Effector memory CD4-positive, alpha-beta T cell (primary cell): Measurements from ENCODE around the gene FANCE.

Source experiments
- DNase-seq, 3 donors: peaks; one replicate each; pipeline ENCODE4 v3.0.0-alpha.2; 2020
- H3K27ac ChIP-seq: 2 replicates; pipeline ENCODE4 v1.7.0; 2013; ENCODE audit warnings: mild to moderate bottlenecking, low read length, moderate library complexity; ENCODE audit not compliant: insufficient read depth, poor library complexity, severe bottlenecking
- H3K27me3 ChIP-seq: replicated peaks from 2 replicates; pipeline ENCODE4 v1.7.0; 2013; ENCODE audit warnings: mild to moderate bottlenecking, low read length; ENCODE audit not compliant: insufficient read depth, control insufficient read depth, poor library complexity, severe bottlenecking
- H3K36me3 ChIP-seq: 2 replicates; pipeline ENCODE4 v1.7.0; 2013; ENCODE audit warnings: mild to moderate bottlenecking, low read length, moderate library complexity; ENCODE audit not compliant: control insufficient read depth, insufficient read depth
- H3K4me1 ChIP-seq: 2 replicates; pipeline ENCODE4 v1.7.0; 2013; ENCODE audit warnings: low read length, mild to moderate bottlenecking; ENCODE audit not compliant: control insufficient read depth, insufficient read depth, poor library complexity, severe bottlenecking
- H3K4me3 ChIP-seq: 2 replicates; pipeline ENCODE4 v1.7.0; 2013; ENCODE audit warnings: low read length, low read depth, mild to moderate bottlenecking; ENCODE audit not compliant: insufficient read depth, poor library complexity, severe bottlenecking
- H3K9me3 ChIP-seq: 2 replicates; pipeline ENCODE4 v1.7.0; 2013; ENCODE audit warnings: mild to moderate bottlenecking, low read length, moderate library complexity; ENCODE audit not compliant: control insufficient read depth

FANCE gene

GRCh38 chr6:35496841-35497570 is 44.9 kb downstream of the FANCE start, which contains the start of gene TEAD3:
Gene TEAD3 (minus strand): TSS chr6:35497079.
- H3K4me3 ChIP-seq = peak within 1 kb of the TSS; percentile 87
- peak; percentile 29 to 49 (median 43) for DNase-seq
- no peaks in the 10 kb centered on the region for H3K9me3 ChIP-seq
- no peaks in the 10 kb centered on the region for H3K27me3 ChIP-seq
- no peaks in the 10 kb centered on the region for H3K36me3 ChIP-seq
- peaks cover 10% of the 10 kb centered on the region for H3K4me1 ChIP-seq
- H3K27ac ChIP-seq = no peak within 1 kb of the TSS

- no peaks in the 10 kb centered on the region for H3K27me3 ChIP-seq
- DNase-seq = peak; percentile 14 to 23 (median 15)
- no peaks in the 10 kb centered on the region for H3K9me3 ChIP-seq
- peaks cover 10% of the 10 kb centered on the region for H3K4me1 ChIP-seq
- H3K4me3 ChIP-seq = peak overlapping the region; percentile 87
- H3K36me3 ChIP-seq = no peaks in the 10 kb centered on the region
- no peak overlapping the region for H3K27ac ChIP-seq
These were observed 45.7 kb downstream of the FANCE start for GRCh38 chr6:35497571-35498421.

DNA sequence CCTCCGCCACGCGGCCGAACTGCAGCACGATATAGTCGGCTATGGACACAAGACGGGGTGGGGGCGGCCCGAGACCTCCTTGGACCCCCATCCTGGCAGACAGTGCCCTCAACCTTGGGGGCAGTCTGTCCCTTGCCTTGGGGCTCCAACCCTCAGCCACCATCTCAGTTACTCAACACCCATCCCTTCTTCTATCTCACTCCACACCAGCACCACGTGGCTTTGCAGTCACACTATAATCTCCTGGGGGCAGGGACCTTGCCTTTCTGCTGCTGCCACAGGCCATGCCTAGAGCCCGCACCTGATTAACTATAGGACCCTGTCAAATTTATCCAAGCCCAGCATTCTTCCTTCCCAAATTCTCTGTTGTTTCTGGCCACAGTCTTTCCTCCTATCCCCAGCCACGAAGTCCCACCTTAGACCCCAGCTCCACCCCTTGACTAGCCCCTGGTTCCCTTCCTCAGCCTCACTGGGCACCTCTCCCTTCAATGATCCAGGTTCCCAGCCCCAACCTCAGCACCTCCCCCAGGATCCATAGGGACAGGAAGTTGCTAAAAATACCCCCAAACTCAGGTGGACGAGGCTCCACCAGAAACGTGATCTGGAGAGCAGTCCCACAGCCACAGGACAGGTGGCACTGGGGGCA is 46.4 kb downstream of the FANCE start:
- Histone ChIP-seq H3K4me1 (peaks cover 10% of the 10 kb centered on the region), H3K9me3 (no peaks in the 10 kb centered on the region), H3K4me3 (peak overlapping the region; percentile 87), H3K27ac (no peak overlapping the region), H3K27me3 (no peaks in the 10 kb centered on the region), H3K36me3 (no peaks in the 10 kb centered on the region)
- no peak for DNase-seq

DNA sequence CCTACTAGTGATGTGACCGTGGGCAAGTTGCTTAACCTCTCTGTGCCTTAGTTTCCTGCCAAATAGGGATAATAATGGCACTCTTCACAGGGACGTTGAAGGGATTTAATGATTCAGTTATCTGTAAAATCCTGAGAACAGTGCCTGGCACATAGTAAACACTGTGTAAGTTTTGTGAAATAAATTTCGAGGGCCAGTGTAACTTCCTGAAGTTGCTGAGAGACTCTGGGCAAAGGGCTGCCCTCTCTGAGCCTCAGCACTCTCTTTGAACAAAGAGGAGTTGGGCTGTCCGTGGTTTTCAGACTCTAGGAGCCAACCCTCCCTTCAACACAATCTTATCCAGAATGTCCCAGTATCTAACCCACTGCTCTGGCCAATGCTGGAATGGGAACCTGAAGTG is 47.2 kb downstream of the FANCE start:
- Histone ChIP-seq H3K27me3 (no peaks in the 10 kb centered on the region), H3K9me3 (no peaks in the 10 kb centered on the region), H3K4me1 (peaks cover 10% of the 10 kb centered on the region), H3K4me3 (no peak overlapping the region), H3K36me3 (no peaks in the 10 kb centered on the region), H3K27ac (no peak overlapping the region)
- DNase-seq = no peak

- no peaks in the 10 kb centered on the region for H3K27me3 ChIP-seq
- no peaks in the 10 kb centered on the region for H3K36me3 ChIP-seq
- H3K4me3 ChIP-seq = no peak overlapping the region
- no peak for DNase-seq
- H3K4me1 ChIP-seq = peaks cover 10% of the 10 kb centered on the region
- H3K27ac ChIP-seq = no peak overlapping the region
- H3K9me3 ChIP-seq = no peaks in the 10 kb centered on the region
These were observed 48.6 kb downstream of the FANCE start for GRCh38 chr6:35500782-35501181.

DNA sequence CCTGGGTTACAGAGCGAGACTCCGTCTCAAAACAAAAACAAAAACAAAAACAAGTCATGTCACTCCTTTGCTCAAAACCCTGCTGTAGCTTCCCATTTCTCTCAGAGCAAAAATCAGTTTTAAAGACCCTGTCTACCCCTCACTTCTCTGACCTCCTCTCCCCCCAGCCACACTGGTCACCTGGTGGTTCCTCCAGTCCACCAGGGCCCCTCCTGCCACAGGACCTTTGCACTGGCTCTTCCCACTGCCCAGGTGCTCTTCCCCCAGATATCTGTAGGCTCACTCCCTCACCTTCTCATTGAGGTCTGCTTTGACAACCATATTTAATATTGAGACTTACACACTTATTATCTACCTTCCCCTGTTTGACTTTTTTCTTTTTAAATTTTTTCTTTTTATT is 49.6 kb downstream of the FANCE start:
- H3K4me1 ChIP-seq = peaks cover 10% of the 10 kb centered on the region
- H3K27me3 ChIP-seq = no peaks in the 10 kb centered on the region
- H3K9me3 ChIP-seq = no peaks in the 10 kb centered on the region
- H3K4me3 ChIP-seq = no peak overlapping the region
- no peak for DNase-seq
- no peak overlapping the region for H3K27ac ChIP-seq
- no peaks in the 10 kb centered on the region for H3K36me3 ChIP-seq

- H3K4me1 ChIP-seq = no peaks in the 10 kb centered on the region
- no peak overlapping the region for H3K27ac ChIP-seq
- H3K36me3 ChIP-seq = no peaks in the 10 kb centered on the region
- no peaks in the 10 kb centered on the region for H3K27me3 ChIP-seq
- DNase-seq = no peak
- H3K9me3 ChIP-seq = no peaks in the 10 kb centered on the region
- no peak overlapping the region for H3K4me3 ChIP-seq
These were observed 51.4 kb downstream of the FANCE start for GRCh38 chr6:35503534-35503933.

DNA sequence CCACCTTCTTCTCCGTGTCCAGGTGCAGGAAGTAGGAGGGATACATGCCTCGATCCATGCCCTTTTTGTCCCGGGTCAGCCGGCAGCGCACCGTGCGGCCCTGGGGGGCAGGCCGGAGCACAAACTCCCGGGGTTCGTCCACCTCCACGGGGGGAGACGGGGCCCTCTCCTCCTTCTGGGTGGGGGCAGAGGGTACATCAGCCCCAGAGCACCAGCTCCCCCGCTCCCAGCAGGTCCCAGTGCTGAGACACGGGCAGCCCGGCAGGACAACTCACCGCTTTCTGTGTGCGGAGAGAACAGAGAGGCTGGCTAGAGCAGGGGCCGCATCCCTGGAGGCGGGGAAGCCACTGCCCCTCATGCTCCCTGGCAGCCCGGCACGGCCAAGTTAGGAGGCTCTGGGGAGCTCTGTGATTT is 53.9 kb downstream of the FANCE start:
- Histone ChIP-seq H3K36me3 (no peaks in the 10 kb centered on the region), H3K27me3 (no peaks in the 10 kb centered on the region), H3K4me3 (no peak overlapping the region), H3K9me3 (no peaks in the 10 kb centered on the region), H3K27ac (no peak overlapping the region), H3K4me1 (no peaks in the 10 kb centered on the region)
- DNase-seq = no peak

DNA sequence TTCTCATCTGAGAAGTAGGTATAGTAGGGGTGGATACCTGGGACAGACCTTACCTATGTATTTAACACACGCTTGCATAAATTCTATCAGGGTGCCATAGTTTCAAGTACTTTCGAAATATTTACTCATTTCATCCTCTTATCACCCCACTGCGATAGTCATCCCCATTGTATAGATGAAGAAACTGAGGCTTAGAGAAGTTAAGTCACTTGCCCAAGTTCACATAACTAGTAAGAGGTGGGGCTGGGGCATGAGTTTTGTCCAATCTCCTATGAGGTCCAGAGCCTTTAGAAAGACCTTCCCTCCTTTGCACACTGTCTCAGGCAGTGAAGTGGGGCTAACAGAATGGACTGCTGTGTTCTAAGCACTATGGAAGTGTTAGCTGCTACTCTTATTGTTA is 54.4 kb downstream of the FANCE start:
- Histone ChIP-seq H3K27me3 (peaks cover 5% of the 10 kb centered on the region), H3K27ac (no peak overlapping the region), H3K4me1 (peaks cover 3% of the 10 kb centered on the region), H3K4me3 (no peak overlapping the region), H3K36me3 (no peaks in the 10 kb centered on the region), H3K9me3 (no peaks in the 10 kb centered on the region)
- no peak for DNase-seq

GRCh38 chr6:35507221-35507620 is 55.1 kb downstream of the FANCE start:
- Histone ChIP-seq H3K36me3 (no peaks in the 10 kb centered on the region), H3K27me3 (peaks cover 8% of the 10 kb centered on the region), H3K9me3 (no peaks in the 10 kb centered on the region), H3K4me3 (no peak overlapping the region), H3K27ac (no peak overlapping the region), H3K4me1 (peaks cover 4% of the 10 kb centered on the region)
- DNase-seq = no peak
